HG03520 (cell line): ENCODE measurements around the gene PLSCR1.

ENCODE experiments used
- ATAC-seq: cut with Tn5 transposase; IDR thresholded peaks from one replicate; pipeline ENCODE4 v1.9.1; 2021; ENCODE audit warnings: mild to moderate bottlenecking, moderate library complexity; ENCODE audit not compliant: unreplicated experiment

Gene PLSCR1, protein sequence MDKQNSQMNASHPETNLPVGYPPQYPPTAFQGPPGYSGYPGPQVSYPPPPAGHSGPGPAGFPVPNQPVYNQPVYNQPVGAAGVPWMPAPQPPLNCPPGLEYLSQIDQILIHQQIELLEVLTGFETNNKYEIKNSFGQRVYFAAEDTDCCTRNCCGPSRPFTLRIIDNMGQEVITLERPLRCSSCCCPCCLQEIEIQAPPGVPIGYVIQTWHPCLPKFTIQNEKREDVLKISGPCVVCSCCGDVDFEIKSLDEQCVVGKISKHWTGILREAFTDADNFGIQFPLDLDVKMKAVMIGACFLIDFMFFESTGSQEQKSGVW

DNA sequence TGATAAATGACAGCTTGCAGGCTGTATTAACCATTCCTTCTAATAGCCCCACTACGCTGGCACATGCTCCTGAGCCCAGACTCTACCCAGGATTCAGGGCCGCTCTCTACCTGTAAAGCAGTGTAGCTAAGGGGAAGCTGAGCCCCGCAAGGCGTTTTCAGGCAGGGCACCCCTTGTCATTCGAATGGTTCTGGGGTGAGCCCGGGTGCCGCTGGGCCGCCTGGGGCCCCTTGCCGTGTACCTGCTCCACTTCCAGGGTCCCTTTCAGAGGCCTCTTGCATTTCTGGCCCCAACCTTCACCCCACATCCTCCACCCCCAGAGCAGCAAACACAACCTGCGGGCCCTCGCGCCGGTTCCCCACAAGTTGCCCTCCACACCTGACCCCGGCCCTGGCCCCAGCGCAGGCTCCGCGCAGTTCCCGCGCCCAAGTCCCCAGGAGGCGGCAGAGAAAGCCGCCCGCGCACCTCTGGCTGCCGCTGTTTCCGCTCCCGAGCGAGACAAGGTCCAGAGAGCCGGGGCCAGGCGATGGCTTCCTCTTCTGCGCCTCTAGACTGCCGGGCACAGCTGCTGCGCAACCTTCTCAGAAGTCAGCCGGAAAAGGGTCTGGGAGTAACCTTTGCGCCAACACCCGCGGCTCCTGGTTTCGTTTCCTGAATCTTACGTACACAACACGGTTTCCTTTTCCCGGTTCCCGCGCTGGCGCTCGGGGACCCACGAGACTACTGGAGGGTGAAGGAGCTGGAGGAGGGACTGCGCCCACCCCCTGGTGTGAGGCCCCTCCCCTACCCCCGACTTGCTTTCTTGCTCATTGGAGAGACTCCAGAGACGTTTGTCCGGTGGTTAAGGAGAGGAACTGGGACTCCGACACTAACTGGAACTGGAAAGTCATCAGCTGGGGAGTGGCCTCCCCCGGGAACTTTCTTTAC lies at the start of gene PLSCR1:
Gene PLSCR1 (minus strand): TSS at position 606 of the 927 bp plus-strand sequence. CDS start 8,055 bp downstream, outside the sequence.
- ATAC-seq = peak; percentile 82

DNA sequence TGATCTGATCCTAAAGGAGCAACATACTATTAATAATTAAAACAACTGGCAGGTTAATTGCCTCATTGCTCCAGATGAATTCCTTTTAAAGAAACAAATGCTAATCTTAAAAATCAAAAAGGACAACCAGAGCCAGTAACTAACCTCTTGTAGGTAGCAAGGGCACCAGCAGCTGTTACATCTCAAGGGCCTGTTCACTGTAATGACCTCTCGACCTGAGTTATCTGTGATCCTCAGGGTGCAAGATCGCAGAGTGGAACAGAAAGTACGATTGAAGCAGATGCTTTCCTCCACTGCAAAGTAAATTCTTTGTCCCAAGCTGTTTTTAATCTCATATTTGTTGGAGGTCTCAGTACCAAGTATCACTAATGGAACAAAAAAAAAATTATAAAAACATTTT lies 49.4 kb upstream of the PLSCR1 start:
- ATAC-seq = no peak

DNA sequence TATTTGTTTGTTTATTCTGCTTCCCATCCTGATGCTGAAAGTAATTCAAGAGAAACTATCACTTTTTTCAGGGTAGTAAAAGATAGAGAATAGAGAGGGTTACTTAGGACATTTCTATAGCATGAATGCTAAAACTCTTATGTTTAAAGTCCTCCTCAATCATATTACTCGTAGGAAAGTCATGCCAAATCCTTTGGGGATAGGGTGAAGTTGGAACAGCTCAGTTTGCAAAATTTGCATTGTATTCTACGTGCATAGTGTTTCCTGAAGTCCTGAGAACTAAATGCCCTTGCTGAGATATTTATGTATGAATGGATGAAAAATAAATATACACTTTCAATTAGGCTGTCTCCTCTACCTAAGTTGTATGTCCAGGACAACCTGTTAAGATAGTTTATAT lies 46.1 kb upstream of the PLSCR1 start:
- ATAC-seq = no peak

DNA sequence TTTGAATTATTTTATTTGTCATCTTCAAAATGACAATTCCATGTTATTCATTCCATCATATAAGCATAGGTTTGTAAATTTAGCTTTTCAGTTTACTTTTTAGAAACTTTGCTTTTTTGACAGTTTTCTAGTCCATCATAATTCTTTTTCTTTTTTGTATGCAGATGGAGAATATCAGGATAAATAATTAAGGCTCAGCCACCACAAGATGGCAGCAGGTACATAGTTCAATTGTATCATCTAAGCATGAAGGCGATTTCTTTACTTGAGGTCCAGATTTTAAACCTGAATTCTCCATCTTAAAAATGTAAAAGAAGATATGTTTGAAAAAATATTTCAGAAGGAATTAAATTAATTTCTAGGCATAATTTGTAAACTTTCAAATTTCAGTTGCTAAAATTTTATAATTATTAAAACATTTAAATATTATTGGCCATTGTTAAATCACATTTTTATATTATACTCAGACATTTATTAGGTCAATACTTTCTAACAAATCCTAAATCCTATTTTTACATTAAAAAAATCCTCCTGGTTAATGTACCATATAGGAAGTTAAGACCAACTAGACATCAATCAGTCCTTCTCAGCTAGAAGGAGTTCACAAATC lies 45.6 kb upstream of the PLSCR1 start:
- ATAC-seq = no peak

DNA sequence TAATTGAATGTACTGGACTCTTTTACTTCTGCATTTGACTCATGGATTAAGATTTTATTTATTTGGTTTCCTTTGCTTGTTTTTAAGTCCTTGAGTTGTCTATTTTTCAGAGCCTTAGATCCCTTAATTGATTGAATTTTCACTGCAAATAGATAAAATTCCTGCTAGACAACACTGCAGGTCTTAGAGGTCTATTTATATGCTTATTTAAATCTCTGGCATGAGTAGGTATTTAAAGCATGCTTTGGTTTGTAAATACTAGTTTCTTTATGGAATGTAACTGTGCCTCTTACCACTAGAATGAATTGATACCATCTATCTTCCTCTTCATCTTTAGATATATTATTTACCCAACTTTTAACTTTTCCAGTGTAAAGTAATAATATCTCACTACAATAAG lies 40.7 kb upstream of the PLSCR1 start:
- ATAC-seq = no peak

DNA sequence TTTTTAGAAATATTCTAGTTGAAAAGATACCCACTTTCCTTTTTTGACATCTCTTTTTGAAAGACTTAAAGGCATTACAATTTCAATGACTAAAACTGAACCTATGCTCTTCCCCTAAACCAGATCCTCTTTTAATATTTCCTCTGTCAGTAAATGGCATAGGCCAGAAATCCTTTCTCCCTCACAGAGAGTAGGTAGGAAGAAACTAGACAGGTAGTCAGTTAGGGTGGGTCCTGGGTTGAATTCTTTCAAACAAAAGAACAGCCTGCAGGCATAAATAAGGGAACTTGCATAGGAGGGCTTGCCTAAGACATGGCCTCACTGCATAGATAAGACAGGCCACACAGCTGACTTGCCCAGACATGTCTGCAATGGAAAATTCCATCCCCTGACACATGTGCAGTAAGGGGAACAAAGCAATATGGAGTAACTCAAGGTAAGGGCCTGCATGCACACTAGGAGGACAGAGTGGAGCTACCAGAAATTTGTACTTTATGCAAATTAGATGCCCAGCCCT lies 37.6 kb upstream of the PLSCR1 start:
- no peak for ATAC-seq

DNA sequence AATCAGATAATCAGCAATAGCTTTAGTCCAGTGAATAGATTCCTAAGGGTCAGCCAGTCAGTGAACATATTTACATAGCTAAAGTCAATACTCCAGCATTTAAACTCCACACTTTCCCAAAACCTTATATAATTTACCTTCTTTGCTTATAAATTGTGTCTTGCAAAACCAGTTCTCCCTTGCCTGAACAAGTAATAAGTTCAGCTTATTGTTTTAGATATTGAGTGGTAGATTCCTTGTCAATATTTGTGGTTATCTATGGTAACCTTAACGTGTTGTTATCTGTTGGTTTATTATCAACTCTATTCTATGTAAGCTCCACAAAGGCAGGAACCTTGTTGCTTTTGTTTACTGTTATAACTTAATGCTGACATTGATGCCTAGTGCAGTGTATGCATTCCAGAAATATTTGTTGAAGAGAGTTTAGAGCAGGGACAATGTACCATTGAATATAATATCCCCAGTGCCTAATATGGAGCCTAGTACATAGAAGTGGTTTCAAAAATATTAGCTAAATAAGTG lies 36.7 kb upstream of the PLSCR1 start:
- ATAC-seq = no peak

DNA sequence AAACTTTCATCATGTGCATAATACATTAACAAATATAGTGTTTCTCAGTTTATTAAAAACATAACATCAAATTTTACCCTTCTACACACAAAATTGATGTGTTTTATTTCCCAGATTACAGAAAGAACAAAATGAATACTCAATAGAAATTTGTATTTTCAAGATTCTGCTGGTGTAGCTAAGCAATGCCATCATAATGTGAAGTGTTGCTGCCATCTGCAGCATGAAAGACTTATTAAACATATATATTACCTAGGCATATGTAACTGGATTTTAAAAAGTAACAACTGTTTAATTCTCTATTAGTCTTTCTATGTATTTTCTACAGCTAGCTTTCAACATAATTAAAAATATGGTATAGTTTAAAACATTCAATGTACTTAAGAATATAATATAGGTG lies 33.3 kb upstream of the PLSCR1 start:
- peak; percentile 64 for ATAC-seq

DNA sequence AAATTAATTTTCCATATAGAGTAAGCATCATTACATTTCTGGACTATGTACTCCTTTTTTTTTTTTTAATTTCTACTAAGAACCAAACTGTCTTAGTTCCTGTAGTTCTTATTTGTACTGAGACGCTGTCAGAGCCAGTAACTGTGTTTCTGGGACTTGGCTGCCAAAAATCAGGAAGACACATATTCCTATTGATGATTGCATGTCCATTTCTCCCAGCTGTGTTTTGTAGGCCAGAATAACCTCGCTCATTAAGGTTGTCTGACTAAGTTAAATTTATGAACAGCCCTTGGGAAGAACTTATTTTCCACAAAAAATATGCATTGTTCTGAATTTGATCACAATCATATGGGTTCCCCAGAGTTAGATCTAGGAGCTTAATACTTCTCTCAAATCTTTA lies 31.2 kb upstream of the PLSCR1 start:
- ATAC-seq = no peak

DNA sequence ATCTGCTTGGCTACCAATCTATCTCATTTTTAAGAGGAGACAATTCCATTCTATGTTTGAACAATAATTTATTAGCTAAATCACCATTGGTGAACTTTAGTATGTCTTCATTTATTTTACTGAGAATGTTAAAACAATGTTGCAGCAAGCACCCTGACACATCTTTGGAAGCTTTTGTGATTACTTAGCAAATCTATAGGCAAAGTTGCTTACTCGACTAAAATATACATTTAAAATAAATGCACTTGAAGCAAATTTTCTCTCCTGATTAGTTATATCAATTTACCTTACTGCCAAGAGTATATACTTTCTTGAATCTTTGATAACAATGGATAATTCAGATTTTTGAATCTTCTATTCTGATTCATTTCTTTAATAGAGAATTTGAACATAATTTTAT lies 29.8 kb upstream of the PLSCR1 start:
- ATAC-seq = no peak

DNA sequence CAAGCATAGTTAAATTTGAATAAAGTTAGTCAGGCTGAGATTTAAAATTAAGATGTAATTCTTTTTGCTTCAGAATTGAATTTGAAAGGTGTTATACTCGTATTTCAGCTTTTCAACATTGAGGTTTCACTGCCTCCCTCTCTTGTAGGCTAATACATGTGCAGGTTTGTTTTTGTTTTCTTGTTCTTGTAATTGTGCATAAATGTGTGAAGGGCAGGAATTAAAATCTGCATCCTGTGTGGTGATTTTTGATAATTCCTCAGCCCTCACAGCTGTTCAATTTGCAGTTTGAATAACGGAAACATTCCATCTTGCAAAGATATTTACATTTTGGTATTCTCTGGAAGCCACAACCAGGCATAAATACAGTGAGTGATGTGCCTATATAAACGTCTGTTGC lies 24.9 kb upstream of the PLSCR1 start:
- no peak for ATAC-seq

DNA sequence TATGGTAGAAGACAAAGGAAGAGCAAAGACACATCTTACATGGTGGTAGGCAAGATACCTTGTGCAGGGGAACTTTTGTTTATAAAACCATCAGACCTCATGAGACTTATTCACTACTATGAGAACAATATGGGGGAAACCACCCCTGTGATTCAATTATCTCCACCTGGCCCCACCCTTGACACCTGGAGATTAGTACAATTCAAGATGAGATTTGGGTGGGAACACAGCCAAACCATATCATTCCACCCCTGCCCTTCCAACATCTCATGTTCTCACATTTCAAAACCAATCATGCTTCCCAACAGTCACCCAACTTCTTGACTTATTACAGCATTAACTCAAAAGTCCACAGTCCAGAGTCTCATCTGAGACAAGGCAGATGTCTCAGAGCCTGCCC lies 21.7 kb upstream of the PLSCR1 start:
- no peak for ATAC-seq

DNA sequence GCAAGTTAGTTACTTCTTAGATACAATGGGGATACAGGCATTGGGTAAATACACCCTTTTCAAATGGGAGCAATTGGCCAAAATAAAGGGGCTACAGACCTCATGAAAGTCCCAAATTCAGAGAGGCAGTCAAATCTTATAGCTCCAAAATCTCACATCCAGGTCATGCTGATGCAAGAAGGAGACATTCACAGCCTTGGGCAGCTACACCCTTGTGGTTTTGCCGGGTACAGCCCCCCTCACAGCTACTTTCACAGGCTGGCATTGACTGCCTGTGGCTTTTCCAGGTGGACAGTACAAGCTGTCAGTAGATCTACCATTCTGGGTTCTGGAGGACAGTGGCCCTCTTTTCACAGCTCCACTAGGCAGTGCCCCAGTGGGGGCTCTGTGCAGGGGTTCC lies 17.5 kb upstream of the PLSCR1 start:
- no peak for ATAC-seq

DNA sequence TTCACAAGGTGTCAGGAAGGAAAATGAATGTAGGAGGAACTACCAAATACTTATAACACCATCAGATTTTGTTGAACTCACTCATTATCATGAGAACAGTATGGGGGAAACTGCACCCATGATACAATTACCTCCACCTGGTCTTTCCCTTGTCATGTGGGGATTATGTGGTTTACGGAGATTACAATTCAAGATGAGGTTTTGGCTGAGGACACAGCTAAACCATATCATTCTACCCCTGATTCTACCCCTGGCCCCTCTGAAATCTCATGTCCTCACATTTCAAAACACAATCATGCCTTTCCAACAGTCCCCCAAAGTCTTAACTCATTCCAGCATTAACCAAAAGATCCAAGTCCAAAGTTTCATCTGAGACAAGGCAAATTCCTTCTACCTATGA lies 17.1 kb upstream of the PLSCR1 start:
- no peak for ATAC-seq

DNA sequence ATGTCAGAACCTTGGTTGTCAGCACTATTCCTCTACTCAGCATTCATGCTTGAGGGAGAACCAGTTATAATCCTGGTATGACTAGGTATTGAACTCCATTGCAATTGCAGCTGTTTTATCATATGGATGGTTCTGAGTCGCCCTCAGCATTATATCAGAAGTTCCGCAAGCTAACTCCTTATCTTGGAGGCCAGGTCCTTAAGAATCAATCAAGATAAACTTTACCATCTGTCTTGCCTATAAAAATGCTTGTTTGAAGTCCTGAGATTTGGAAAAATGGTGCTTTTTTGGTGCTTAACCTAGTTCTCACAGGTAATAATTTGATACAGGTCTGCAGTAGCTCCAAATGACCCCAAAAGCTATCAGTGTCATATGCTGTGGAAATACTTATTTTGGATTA lies 16.3 kb upstream of the PLSCR1 start:
- no peak for ATAC-seq

DNA sequence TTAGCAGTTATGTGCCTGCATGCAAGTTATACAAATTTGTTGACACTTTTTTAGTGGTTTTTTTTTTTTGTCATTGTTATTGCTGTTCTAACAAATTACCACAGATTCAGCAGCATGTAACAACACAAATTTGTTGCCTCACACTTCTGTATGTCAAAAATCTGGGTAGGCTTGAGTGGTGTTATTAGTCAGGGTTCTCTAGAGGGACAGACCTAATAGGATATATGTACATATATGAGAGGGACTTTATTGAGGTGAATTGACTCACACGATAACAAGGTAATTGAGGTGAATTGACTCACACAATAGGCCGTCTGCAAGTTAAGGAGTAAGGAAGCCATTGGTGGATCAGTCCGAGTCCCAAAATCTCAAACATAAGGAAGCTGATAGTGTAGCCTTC lies 15.0 kb upstream of the PLSCR1 start:
- no peak for ATAC-seq

DNA sequence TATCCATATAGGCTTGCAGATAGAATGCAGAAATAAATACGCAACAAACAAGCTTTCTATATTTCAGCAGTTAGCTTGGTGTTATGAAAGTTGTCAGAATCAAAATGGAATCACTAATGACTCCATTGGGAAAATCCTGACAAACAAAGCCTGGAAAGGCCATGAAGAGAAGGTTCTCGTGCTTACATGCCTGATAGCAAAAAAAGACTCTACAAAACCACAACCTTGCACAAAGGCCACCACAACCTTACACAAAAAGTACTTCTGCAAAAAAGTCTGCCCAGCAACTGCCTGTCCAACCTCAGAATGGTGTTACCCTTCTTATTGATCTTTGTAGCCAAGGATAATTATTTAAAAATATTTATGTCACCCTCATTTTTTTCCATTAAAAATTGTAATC lies 14.4 kb upstream of the PLSCR1 start:
- ATAC-seq = no peak

DNA sequence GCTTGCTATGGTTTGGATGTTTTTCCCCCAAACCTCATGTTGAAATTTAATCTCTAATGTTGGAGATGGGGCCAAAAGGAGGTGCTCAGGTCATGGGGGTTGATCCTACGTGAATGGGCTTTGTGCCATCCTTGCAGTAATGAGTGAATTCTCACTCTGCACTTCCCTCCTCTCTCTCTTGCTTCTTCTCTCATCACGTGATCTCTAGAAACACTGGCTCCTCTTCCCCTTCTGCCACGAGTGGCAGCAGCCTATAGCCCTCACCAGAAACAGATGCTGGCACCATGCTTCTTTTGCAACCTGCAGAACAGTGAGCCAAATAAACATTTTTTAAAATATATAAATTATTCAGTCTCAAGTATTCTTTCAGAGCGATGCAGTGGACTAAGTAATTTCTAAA lies 13.3 kb upstream of the PLSCR1 start:
- no peak for ATAC-seq

DNA sequence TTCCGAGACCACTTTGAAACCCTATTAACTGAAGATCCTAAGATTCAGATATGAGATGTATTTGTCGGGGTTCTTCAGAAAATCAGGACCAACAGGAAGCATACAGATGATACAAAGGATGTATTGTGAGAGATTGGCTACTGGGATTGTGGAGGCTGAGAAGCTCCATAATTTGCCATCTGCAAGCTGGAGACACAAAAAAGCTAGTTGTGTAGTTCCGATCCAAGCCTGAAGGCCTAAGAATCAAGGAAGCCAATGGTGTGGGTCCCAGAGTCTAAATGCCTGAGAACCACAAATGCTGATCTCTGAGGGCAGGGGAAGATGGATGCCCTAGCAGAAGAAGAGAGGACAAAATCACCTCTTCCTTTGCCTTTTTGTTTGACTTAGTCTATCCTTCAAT lies 10.9 kb upstream of the PLSCR1 start:
- ATAC-seq = no peak

DNA sequence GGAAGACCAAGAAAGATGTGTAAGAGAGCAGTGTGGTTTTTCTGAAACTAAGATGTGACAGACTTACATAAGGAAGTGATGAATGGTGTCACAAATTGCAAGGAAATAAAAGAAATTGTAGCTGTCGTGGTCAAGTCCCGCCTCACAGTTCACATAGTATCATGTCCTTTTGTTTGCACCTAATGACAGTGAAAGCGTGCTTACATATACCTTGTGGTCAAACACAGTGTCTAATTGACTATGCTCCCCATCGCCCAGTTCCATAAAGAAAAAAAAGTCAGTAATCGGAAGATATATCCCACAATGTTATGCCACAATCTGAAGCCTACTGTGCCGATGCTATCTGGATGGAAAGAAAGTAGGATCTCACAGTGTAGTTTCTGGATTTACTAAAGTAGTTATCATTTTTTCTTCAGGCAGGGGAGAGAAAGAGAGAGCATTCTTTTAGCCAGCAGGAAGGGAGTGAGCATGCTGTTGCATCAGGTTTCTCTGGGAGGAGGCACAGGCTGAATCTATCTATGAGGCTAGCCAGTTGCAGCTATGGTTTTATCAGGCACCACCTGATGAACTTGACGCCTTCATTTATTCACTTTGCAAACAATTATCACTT lies 9.8 kb upstream of the PLSCR1 start:
- ATAC-seq = no peak
